CD4-positive, alpha-beta T cell (primary cell): Measurements from ENCODE around the gene CLDN6. TPM values are rescaled to one million over a fixed set of nuclear protein-coding genes. Genes with fewer than 3 reads are reported as not detected.

ENCODE experiments used
- ATAC-seq: fragments of 200-7000 bp; cut with Tn5 transposase; one replicate; pipeline ENCODE4 v1.10.0; 2022; ENCODE audit warnings: mild to moderate bottlenecking; ENCODE audit not compliant: poor library complexity
- CTCF ChIA-PET: fragments of 350-600 bp; sonication (Branson Sonifier 250); formaldehyde crosslinking; loops from one replicate; lab custom pipeline; 2021; ENCODE audit warnings: antibody characterized with exemption, inconsistent platforms; lab: Charles Lee
- POLR2A ChIA-PET: fragments of 350-600 bp; sonication (Branson Sonifier 250); formaldehyde crosslinking; loops from one replicate; lab custom pipeline; 2021; ENCODE audit warnings: antibody characterized with exemption, inconsistent platforms; lab: Charles Lee
- DNase-seq, 14 experiments: peaks; one replicate each; pipeline ENCODE4 v3.0.0-alpha.2; 2013 to 2020; ENCODE audit warnings: mixed read lengths in 2 of 14
- H3K27ac ChIP-seq, 2 donors: one replicate each; pipeline versions ENCODE4 v1.5.1 to v1.7.0; 2013; ENCODE audit warnings: low read length in 2 of 2, low read depth in 1 of 2, mild to moderate bottlenecking in 1 of 2
- H3K27me3 ChIP-seq, 2 experiments: 1 replicate in 1 of 2; 2 replicates in 1 of 2; pipeline versions ENCODE4 v1.6.1 to v1.7.0; 2013; ENCODE audit warnings: low read length in 2 of 2, control low read depth in 1 of 2, mild to moderate bottlenecking in 1 of 2, moderate library complexity in 1 of 2; ENCODE audit not compliant: insufficient read depth in 2 of 2, control insufficient read depth in 1 of 2
- H3K36me3 ChIP-seq: one replicate; pipeline ENCODE4 v1.6.1; 2013; ENCODE audit warnings: low read length, control low read depth; ENCODE audit not compliant: insufficient read depth
- H3K4me1 ChIP-seq: one replicate; pipeline ENCODE4 v1.6.1; 2013; ENCODE audit warnings: low read length, control low read depth; ENCODE audit not compliant: insufficient read depth
- H3K4me3 ChIP-seq: one replicate; pipeline ENCODE4 v1.5.1; 2013; ENCODE audit warnings: mild to moderate bottlenecking, low read length, moderate library complexity
- H3K9me3 ChIP-seq, 2 experiments: 1 replicate in 1 of 2; 2 replicates in 1 of 2; pipeline versions ENCODE4 v1.6.1 to v1.7.0; 2013; ENCODE audit warnings: low read length in 2 of 2, mild to moderate bottlenecking in 2 of 2, control low read depth in 1 of 2, moderate library complexity in 1 of 2; ENCODE audit not compliant: control insufficient read depth in 1 of 2, insufficient read depth in 1 of 2
- H3K27ac Mint-ChIP-seq: one replicate; pipeline ENCODE4 v1.8.0; 2020; ENCODE audit warnings: mixed read lengths
- H3K27me3 Mint-ChIP-seq: one replicate; pipeline ENCODE4 v1.8.0; 2021; ENCODE audit warnings: mixed read lengths
- H3K36me3 Mint-ChIP-seq: one replicate; pipeline ENCODE4 v1.8.0; 2021; ENCODE audit warnings: low read depth, mixed read lengths
- H3K4me1 Mint-ChIP-seq: one replicate; pipeline ENCODE4 v1.8.0; 2021; ENCODE audit warnings: low read depth, mixed read lengths
- H3K4me3 Mint-ChIP-seq: one replicate; pipeline ENCODE4 v1.8.0; 2020; ENCODE audit warnings: mild to moderate bottlenecking, mixed read lengths
- H3K9me3 Mint-ChIP-seq: one replicate; pipeline ENCODE4 v1.8.0; 2020; ENCODE audit warnings: mixed read lengths
- intact Hi-C, 2 experiments: fragments of 100-400 bp; cut with DNase I in 1 of 2; cut with micrococcal nuclease in 1 of 2; formaldehyde crosslinking; loops; one replicate each; pipeline versions ENCODE4 v1.15.1 to v1.9.0; 2023 to 2025; cut with DNase I, micrococcal nuclease
- total RNA-seq, 174 experiments: library from RNA in 2 of 174; stranded (reverse) in 2 of 174; gene quantifications; one replicate each; pipeline ENCODE4 v1.2.3 and lab custom pipeline; 2021 to 2026
- TF ChIP-seq, protein P1 (sequence below): fragments of 200-600 bp; IDR thresholded peaks from one replicate; pipeline ENCODE4 v1.8.0; 2022; ENCODE audit warnings: antibody characterized with exemption, mild to moderate bottlenecking

Gene CLDN6
- total RNA-seq, 2 experiments from 2014 or later = not detected

DNA sequence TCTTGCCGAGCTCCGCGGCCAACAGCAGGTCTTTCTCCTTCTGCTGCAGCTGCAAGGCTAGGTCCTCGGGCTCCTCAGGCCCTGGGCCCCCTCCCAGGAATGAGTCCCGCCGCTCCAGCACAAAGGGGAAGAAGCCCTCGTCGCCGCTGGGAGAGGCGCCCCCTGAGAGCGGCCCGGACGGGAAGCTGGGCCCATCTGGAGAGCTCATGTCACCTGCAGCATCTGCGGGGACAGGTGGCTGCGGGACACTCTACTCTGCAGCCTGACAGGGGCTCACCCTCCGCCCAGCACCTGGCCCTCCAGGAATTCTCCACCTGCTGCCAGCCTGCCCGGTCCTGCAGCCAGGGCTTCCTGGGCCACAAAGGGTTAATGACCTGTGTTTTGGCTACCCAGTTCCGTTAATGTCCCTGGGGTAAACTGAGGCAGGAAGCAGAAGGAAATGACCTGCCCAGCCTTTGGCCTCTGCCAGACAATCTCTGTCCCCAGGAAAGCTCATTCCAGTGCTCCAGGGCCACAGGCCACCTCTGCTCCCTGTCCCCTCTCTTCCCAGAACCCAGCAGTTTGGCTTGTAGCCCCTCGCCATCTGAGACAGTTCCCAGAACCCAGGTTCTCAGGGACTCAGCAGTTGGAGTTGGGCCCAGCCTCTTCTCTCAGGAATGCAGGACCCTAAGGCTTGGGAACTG lies 17.4 kb upstream of the CLDN6 start:
- no peaks in the 10 kb centered on the region for H3K9me3 Mint-ChIP-seq
- no peaks in the 10 kb centered on the region for H3K36me3 ChIP-seq
- H3K4me1 ChIP-seq = peaks cover 20% of the 10 kb centered on the region
- intact Hi-C loops = no loop called here
- peaks cover 17% of the 10 kb centered on the region for H3K4me1 Mint-ChIP-seq
- H3K27ac ChIP-seq = no peak overlapping the region
- H3K4me3 Mint-ChIP-seq = no peak overlapping the region
- no peak overlapping the region for H3K4me3 ChIP-seq
- no peak overlapping the region for H3K27ac Mint-ChIP-seq
- no peaks in the 10 kb centered on the region for H3K36me3 Mint-ChIP-seq
- ATAC-seq (no peak), DNase-seq (peak in 1 of 14 experiments; percentile 23)
- peaks cover 0 to 25% of the 10 kb centered on the region in 2 experiments for H3K9me3 ChIP-seq
- H3K27me3 Mint-ChIP-seq = peaks cover 80% of the 10 kb centered on the region
- ChIA-PET CTCF (interaction anchor here (1.2 to 3.0 kb wide), 2 partner anchors 94 to 1218 kb away, joined by 3 to 14 read pairs; no protein-coding TSS in a partner anchor), POLR2A (interaction anchor here (1.0 to 2.1 kb wide), 2 partner anchors 10 to 94 kb away, joined by 3 to 7 read pairs; no protein-coding TSS in a partner anchor)
- H3K27me3 ChIP-seq = peaks cover 72 to 82% of the 10 kb centered on the region in 2 experiments
- TF ChIP-seq, protein P1, sequence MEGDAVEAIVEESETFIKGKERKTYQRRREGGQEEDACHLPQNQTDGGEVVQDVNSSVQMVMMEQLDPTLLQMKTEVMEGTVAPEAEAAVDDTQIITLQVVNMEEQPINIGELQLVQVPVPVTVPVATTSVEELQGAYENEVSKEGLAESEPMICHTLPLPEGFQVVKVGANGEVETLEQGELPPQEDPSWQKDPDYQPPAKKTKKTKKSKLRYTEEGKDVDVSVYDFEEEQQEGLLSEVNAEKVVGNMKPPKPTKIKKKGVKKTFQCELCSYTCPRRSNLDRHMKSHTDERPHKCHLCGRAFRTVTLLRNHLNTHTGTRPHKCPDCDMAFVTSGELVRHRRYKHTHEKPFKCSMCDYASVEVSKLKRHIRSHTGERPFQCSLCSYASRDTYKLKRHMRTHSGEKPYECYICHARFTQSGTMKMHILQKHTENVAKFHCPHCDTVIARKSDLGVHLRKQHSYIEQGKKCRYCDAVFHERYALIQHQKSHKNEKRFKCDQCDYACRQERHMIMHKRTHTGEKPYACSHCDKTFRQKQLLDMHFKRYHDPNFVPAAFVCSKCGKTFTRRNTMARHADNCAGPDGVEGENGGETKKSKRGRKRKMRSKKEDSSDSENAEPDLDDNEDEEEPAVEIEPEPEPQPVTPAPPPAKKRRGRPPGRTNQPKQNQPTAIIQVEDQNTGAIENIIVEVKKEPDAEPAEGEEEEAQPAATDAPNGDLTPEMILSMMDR = no peak

DNA sequence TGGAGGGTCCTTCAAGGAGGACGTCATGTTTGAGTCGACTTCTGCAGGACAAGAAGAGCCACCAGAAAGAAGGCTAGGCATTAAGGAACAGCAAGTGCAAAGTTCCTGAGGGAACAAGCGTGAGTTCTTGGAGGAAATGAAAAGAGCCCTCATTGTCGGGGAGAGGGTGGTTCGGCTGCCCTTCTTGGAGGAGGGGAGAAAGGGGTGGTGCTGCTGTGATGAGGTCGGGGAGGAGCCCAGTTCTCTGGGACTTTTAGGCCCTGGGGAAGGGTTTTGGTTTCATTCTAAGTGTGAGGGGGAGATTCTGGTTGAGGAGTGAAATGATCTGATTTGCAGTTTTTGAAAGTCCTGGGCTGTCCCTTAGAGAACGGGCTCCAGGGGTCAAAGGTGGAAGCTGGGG lies 14.6 kb upstream of the CLDN6 start:
- ATAC-seq (no peak), DNase-seq (peak in 1 of 14 experiments; percentile 25)
- Mint-ChIP-seq H3K4me3 (no peak overlapping the region), H3K27ac (no peak overlapping the region), H3K36me3 (no peaks in the 10 kb centered on the region), H3K9me3 (no peaks in the 10 kb centered on the region), H3K4me1 (peaks cover 36% of the 10 kb centered on the region), H3K27me3 (peaks cover 69% of the 10 kb centered on the region)
- TF ChIP-seq, protein P1 = no peak
- peaks cover 46% of the 10 kb centered on the region for H3K4me1 ChIP-seq
- POLR2A ChIA-PET = interaction anchor here (1.6 kb wide), 2 partner anchors 42 to 118 kb away, joined by 5 to 8 read pairs; no protein-coding TSS in a partner anchor
- no peak overlapping the region for H3K27ac ChIP-seq
- no peak overlapping the region for H3K4me3 ChIP-seq
- peaks cover 0 to 22% of the 10 kb centered on the region in 2 experiments for H3K9me3 ChIP-seq
- CTCF ChIA-PET = interaction anchor here (1.4 to 9.0 kb wide), 5 partner anchors 9 to 99 kb away, joined by 4 to 181 read pairs (median 5); no protein-coding TSS in a partner anchor
- intact Hi-C loops = no loop called here
- H3K36me3 ChIP-seq = no peaks in the 10 kb centered on the region
- peaks cover 65 to 68% of the 10 kb centered on the region in 2 experiments for H3K27me3 ChIP-seq

DNA sequence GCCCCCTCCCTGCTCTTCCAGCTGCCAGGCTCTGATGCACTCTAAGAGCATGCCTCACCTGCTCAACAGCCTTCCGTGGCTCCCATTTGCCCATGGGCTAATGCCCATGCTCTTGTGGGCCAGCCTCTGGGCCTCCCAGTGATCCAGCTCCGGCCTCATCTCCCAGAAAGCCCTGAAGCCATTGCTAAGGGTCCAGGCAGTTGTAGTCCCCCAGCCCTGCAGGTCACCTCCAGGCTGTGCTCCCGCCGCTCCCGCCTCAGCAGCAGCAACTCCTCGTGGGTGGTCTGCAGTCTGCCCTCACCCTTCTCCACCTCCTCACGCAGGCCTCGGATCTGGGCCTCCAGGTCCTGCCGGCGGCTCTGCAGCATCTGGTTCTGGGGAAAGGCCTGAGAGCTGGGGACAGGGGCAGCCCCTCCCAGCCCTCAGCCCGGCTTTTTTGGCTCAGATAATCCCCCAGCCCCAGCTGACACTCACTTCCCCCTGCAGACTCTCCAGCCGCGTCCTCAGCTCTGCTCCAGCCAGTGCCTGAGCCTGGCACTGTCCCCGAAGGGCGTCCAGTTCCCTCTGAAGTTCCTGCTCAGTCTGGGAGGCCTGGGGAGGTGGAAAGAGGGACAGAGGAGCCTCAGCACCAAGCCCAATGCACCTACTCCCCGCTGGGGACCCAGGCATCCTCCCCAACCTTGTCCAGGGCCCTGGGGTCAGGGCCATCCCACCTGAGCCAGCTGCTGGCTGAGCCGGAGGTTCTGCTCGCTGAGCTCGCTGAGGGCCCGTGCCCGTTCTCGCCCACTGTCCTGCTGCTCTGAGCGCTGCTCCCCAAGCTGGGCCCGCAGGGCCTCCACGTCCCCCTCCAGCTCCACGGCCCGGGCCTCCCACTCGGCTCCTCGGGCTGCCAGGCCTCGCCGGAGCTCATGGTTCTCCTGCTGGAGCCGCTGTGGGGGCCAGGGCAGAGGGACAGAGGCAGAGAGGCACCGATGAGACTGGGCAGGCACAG lies 12.5 kb upstream of the CLDN6 start:
- Mint-ChIP-seq H3K27ac (no peak overlapping the region), H3K27me3 (peaks cover 54% of the 10 kb centered on the region), H3K4me3 (peak overlapping the region; percentile 52), H3K9me3 (no peaks in the 10 kb centered on the region), H3K4me1 (peaks cover 27% of the 10 kb centered on the region), H3K36me3 (peaks cover 18% of the 10 kb centered on the region)
- Histone ChIP-seq H3K4me3 (no peak overlapping the region), H3K27me3 (peaks cover 47 to 48% of the 10 kb centered on the region in 2 experiments), H3K9me3 (peaks cover 0 to 13% of the 10 kb centered on the region in 2 experiments), H3K4me1 (peaks cover 35% of the 10 kb centered on the region), H3K36me3 (peaks cover 20% of the 10 kb centered on the region), H3K27ac (no peak overlapping the region)
- ChIA-PET CTCF (interaction anchor here (0.9 to 9.0 kb wide), 10 partner anchors 14 to 103 kb away, joined by 3 to 181 read pairs (median 12); partner anchors contain the start of genes MMP25, PKMYT1 and ZSCAN10), POLR2A (interaction anchor here (0.7 to 4.5 kb wide), 11 partner anchors 7 to 253 kb away, joined by 3 to 24 read pairs (median 5); partner anchors contain the start of genes HCFC1R1, PKMYT1, THOC6 and TNFRSF12A)
- intact Hi-C loops = no loop called here
- DNase-seq (peak in 1 of 14 experiments; percentile 37), ATAC-seq (no peak)
- TF ChIP-seq, protein P1 = no peak
